ENCODE data around the gene SLC19A1.

The SLC19A1 gene

GRCh38 chr21:45461806-45462341, 80.4 kb downstream of the SLC19A1 start:
- no peak for DNase-seq

GRCh38 chr21:45461369-45461750, 80.9 kb downstream of the SLC19A1 start:
- DNase-seq = no peak

GRCh38 chr21:45460611-45461368, 81.5 kb downstream of the SLC19A1 start:
- DNase-seq = no peak

- DNase-seq = no peak
These were observed 82.2 kb downstream of the SLC19A1 start for GRCh38 chr21:45460011-45460565.

GRCh38 chr21:45459171-45460010, 82.8 kb downstream of the SLC19A1 start:
- no peak for DNase-seq

- no peak for DNase-seq
These were observed 83.7 kb downstream of the SLC19A1 start for GRCh38 chr21:45458281-45459170.

- no peak for DNase-seq
These were observed 84.4 kb downstream of the SLC19A1 start for GRCh38 chr21:45457832-45458172.

GRCh38 chr21:45457161-45457831, 84.9 kb downstream of the SLC19A1 start:
- DNase-seq = no peak

GRCh38 chr21:45456584-45457160, 85.6 kb downstream of the SLC19A1 start:
- no peak for DNase-seq

GRCh38 chr21:45455674-45456583, 86.3 kb downstream of the SLC19A1 start:
- DNase-seq = no peak

- DNase-seq = no peak
These were observed 87.1 kb downstream of the SLC19A1 start for GRCh38 chr21:45454926-45455673.

- DNase-seq = no peak
These were observed 87.9 kb downstream of the SLC19A1 start for GRCh38 chr21:45454060-45454925.

- no peak for DNase-seq
These were observed 88.8 kb downstream of the SLC19A1 start for GRCh38 chr21:45453308-45453950.

GRCh38 chr21:45452696-45453307, 89.4 kb downstream of the SLC19A1 start:
- DNase-seq = no peak

- DNase-seq = no peak
These were observed 90.5 kb downstream of the SLC19A1 start for GRCh38 chr21:45451771-45452182.

GRCh38 chr21:45451091-45451740, 91.0 kb downstream of the SLC19A1 start:
- DNase-seq = no peak

- no peak for DNase-seq
These were observed 91.7 kb downstream of the SLC19A1 start for GRCh38 chr21:45450423-45451090.
